ENCODE measurements around the gene BCL2L15.
"Not testable (repeated sequence)": the region's sequence is repeated elsewhere in the genome, so short reads cannot be mapped to it uniquely, and the experiment has no call there.

The BCL2L15 gene

GRCh38 chr1:113854234-113854633, 33.1 kb downstream of the BCL2L15 start:
- no peak for DNase-seq (ENCODE audit: low read depth)
- H3K4me3 ChIP-seq (replicated peaks; ENCODE audit: low read depth, low read length) = no peak overlapping the region
- TF ChIP-seq CTCF (IDR thresholded peaks at IDR 0.05; ENCODE audit: low read length, missing control alignments) = no peak

- not testable (repeated sequence) for H3K4me3 ChIP-seq (replicated peaks; ENCODE audit: low read depth, low read length); DNase-seq (ENCODE audit: low read depth)
These were observed 34.7 kb downstream of the BCL2L15 start for GRCh38 chr1:113852694-113853093.

DNA sequence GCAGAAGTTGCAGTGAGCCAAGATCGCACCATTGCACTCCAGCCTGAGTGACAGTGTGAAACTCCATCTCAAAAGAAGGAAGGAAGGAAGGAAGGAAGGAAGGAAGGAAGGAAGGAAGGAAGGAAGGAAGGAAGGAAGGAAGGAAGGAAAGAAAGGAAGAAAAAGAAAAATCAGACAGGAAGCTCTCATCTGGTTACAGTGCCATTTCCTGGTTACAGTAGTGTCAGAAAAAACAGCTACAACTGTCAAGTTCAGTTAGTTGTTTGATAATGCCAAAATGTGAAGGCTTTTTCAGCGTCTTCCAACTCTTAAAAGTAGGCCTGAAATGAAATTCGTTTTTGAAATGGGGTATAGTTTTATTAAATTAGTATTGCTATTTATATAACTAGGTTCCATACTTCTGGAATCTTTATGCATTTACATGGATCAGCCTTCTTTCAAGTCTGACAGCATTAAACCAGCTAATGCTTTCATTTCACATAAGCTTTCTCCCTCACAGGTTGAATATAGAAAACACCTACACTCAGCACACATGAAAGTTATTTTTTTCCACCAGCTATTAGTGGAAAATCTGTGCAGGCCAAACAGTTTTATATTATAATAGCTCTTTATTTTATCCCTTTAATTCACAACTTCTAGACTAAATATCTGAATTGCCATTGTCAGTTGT, 37.1 kb downstream of the BCL2L15 start:
- no peak for TF ChIP-seq CTCF (IDR thresholded peaks at IDR 0.05; ENCODE audit: low read length, missing control alignments)
- no peak overlapping the region for H3K4me3 ChIP-seq (replicated peaks; ENCODE audit: low read depth, low read length)
- DNase-seq (ENCODE audit: low read depth) = no peak

DNA sequence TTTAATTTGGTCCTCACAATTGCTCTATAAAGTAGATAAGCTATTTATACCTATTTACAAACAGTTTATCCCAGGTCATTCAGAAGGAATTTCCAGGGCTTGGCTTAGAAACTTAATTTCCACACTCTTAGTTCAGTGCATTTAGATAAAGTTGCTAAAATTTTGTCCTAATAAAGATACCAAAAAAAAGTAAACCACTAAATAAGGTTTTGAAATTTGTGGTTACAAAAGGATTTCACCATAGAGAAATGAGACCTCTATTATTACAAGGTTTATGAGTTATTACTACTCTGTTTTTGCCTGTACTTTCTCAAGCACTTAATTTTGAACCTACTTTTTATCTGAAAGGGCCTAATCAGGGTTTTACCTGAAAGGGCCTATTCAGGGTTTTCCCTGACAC, 38.3 kb downstream of the BCL2L15 start:
- TF ChIP-seq CTCF (IDR thresholded peaks at IDR 0.05; ENCODE audit: low read length, missing control alignments) = no peak
- no peak overlapping the region for H3K4me3 ChIP-seq (replicated peaks; ENCODE audit: low read depth, low read length)
- DNase-seq (ENCODE audit: low read depth) = no peak

- TF ChIP-seq CTCF (IDR thresholded peaks at IDR 0.05; ENCODE audit: low read length, missing control alignments) = no peak
- no peak for DNase-seq (ENCODE audit: low read depth)
- no peak overlapping the region for H3K4me3 ChIP-seq (replicated peaks; ENCODE audit: low read depth, low read length)
These were observed 40.9 kb downstream of the BCL2L15 start for GRCh38 chr1:113846391-113847035.

DNA sequence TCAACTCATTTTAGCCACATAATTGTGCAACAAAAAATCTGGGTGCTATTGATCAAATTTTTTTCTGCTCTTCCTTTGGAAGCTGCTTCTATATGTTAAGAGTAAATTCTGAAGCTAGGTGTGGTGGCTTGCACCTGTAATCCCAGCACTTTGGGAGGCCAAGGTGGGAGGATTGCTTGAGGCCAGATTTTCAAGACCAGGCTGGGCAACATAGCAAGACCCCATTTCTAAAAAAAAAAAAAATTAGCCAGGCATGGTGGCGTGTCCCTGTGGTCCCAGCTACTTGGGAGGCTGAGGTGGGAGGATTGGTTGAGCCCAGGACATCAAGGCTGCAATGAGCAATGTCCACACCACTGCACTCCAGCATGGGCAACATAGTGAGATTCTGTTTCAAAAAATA, 50.8 kb downstream of the BCL2L15 start:
- no peak overlapping the region for H3K4me3 ChIP-seq (replicated peaks; ENCODE audit: low read depth, low read length)
- no peak for TF ChIP-seq CTCF (IDR thresholded peaks at IDR 0.05; ENCODE audit: low read length, missing control alignments)
- DNase-seq (ENCODE audit: low read depth) = no peak

DNA sequence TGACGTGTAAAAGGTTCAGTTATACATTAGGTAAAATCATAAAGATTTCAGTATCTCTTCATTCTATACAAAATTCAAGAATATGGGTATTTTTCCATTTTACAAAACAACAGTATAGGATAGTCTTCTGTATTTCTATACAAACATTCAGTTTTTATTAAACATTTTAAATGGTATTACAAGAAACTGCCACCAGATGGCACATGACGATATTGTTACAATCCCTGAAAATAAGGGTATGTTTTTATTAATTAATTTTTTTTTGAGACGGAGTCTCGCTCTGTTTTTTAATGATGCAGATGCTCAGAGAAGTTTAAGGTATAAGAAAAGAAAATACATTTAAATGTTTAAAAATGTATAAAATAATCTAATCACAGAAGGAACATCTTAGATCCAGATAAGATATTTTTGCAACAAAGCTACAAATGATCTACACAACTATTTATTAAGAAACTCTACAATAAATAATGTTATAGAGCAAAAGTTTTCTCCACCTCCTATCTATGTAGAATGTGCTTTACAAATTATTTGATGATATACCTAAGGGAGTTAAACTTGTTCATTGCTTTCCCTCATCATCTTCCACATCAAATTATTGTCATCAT, 51.6 kb downstream of the BCL2L15 start:
- TF ChIP-seq CTCF (IDR thresholded peaks at IDR 0.05; ENCODE audit: low read length, missing control alignments) = peak; percentile 39
- DNase-seq (ENCODE audit: low read depth) = peak; percentile 79
- H3K4me3 ChIP-seq (replicated peaks; ENCODE audit: low read depth, low read length) = no peak overlapping the region

Data from fibroblast of pulmonary artery (primary cell).